Measurements from ENCODE around the gene NPHP4. TPM values are rescaled to one million over a fixed set of nuclear protein-coding genes. Genes with fewer than 3 reads are reported as not detected.

Gene NPHP4
- total and polyA plus RNA-seq, 2 donors (not counting 3 experiments of a cell fraction or from before 2014, with no cell fraction given), result 4.4 to 11.7 TPM

GRCh38 chr1:5883129-5884048 is 108.8 kb downstream of the NPHP4 start:
- no peak overlapping the region for H3K9ac ChIP-seq (replicated peaks; ENCODE audit: extremely low read depth, insufficient read depth, low read length)
- ChIA-PET POLR2A (no interaction called here), CTCF (no interaction called here)
- no peak overlapping the region for H3K4me3 ChIP-seq (replicated peaks in 1 of 3; ENCODE audit: insufficient read depth in 1 of 3, low read depth in 1 of 3, low read length in 3 of 3)
- no peaks in the 10 kb centered on the region for H3K4me1 ChIP-seq (ENCODE audit: control insufficient read depth, extremely low read depth, insufficient read depth, low read length)
- FAIRE-seq (no peak), DNase-seq (ENCODE audit: low read depth, low spot score) (no peak)
- H3K79me2 ChIP-seq (ENCODE audit: control insufficient read depth, insufficient read depth, low read length), result no peaks in the 10 kb centered on the region
- no peak overlapping the region for H3K27ac ChIP-seq (ENCODE audit: insufficient read depth, low read depth, low read length)
- dilution Hi-C loops (cut with MboI; ENCODE audit: extremely low pct_ligation_motif_present, low sequenced_read_pairs), result no loop called here
- no peaks in the 10 kb centered on the region for H3K27me3 ChIP-seq (ENCODE audit: control insufficient read depth in 2 of 2, insufficient read depth in 2 of 2, low read length in 2 of 2)
- intact Hi-C loops (cut with micrococcal nuclease), result no loop called here
- BruUV-seq (replicated peaks), result no TSS peak
- no peak overlapping the region for H2AFZ ChIP-seq (ENCODE audit: low read depth, low read length)
- H3K4me2 ChIP-seq (ENCODE audit: insufficient read depth, low read length), result no peak overlapping the region
- H4K20me1 ChIP-seq (replicated peaks; ENCODE audit: control insufficient read depth, extremely low read depth, insufficient read depth, low read length), result no peaks in the 10 kb centered on the region
- no peaks in the 10 kb centered on the region for H3K9me3 ChIP-seq (replicated peaks; ENCODE audit: control insufficient read depth, insufficient read depth, low read length)
- H3K36me3 ChIP-seq (ENCODE audit: control insufficient read depth in 2 of 2, extremely low read depth in 1 of 2, insufficient read depth in 2 of 2, low read length in 2 of 2), result no peaks in the 10 kb centered on the region
- no peaks in the 10 kb centered on the region for H3K9me1 ChIP-seq (replicated peaks; ENCODE audit: control insufficient read depth, extremely low read depth, insufficient read depth, low read length)
- TF ChIP-seq POLR2A (IDR thresholded peaks at IDR 0.05; ENCODE audit: low read depth, low read length) (no peak), MYC (IDR thresholded peaks at IDR 0.05; ENCODE audit: low read depth, low read length) (no peak), JUN (IDR thresholded peaks at IDR 0.05; ENCODE audit: borderline replicate concordance, insufficient read depth, insufficient read length, low read depth) (no peak), CTCF (IDR thresholded peaks at IDR 0.05; ENCODE audit: extremely low read depth in 1 of 2, insufficient read depth in 1 of 2, low read depth in 1 of 2, low read length in 2 of 2) (no peak), EZH2 (IDR thresholded peaks at IDR 0.05; ENCODE audit: borderline replicate concordance, low read depth, low read length, severe bottlenecking) (no peak), MAX (IDR thresholded peaks at IDR 0.05; ENCODE audit: insufficient read depth, insufficient read length) (no peak), POLR2AphosphoS5 (IDR thresholded peaks at IDR 0.05; ENCODE audit: insufficient read depth, low read depth, low read length) (no peak), GATA2 (IDR thresholded peaks at IDR 0.05; ENCODE audit: insufficient read depth, insufficient read length, low read depth, low read length) (no peak), FOS (IDR thresholded peaks at IDR 0.05; ENCODE audit: borderline replicate concordance, insufficient read depth, low read length) (no peak)

Data from endothelial cell of umbilical vein (primary cell).